CD14-positive monocyte (primary cell): ENCODE results near the gene TNNT1. TPM values are rescaled to one million over a fixed set of nuclear protein-coding genes. Genes with fewer than 3 reads are reported as not detected.

Source experiments
- DNase-seq, 3 donors: peaks; one replicate each; pipeline ENCODE4 v3.0.0-alpha.2; 2011 to 2022
- H2AFZ ChIP-seq: 2 replicates; pipeline ENCODE4 v1.6.0; 2012; ENCODE audit warnings: mild to moderate bottlenecking, low read depth, low read length, inconsistent platforms; ENCODE audit not compliant: insufficient read depth, poor library complexity, severe bottlenecking
- H3K27ac ChIP-seq, 2 donors: 1 replicate in 1 of 2; 2 replicates in 1 of 2; pipeline ENCODE4 v1.5.1; 2012 to 2013; ENCODE audit warnings: low read length in 2 of 2, control low read depth in 1 of 2, inconsistent platforms in 1 of 2, low read depth in 1 of 2, mild to moderate bottlenecking in 1 of 2
- H3K27me3 ChIP-seq, 2 donors: one replicate each; pipeline versions ENCODE4 v1.6.0 to v1.6.1; 2011 to 2013; ENCODE audit warnings: low read length in 2 of 2; ENCODE audit not compliant: control insufficient read depth in 2 of 2, insufficient read depth in 2 of 2
- H3K36me3 ChIP-seq, 2 donors: replicated peaks in 1 of 2; 1 replicate in 1 of 2; 2 replicates in 1 of 2; pipeline versions ENCODE4 v1.5.1 to v1.6.1; 2012 to 2013; ENCODE audit warnings: low read length in 2 of 2, control low read depth in 1 of 2, inconsistent platforms in 1 of 2, mild to moderate bottlenecking in 1 of 2; ENCODE audit not compliant: insufficient read depth in 2 of 2, control insufficient read depth in 1 of 2
- H3K4me1 ChIP-seq, 2 donors: 1 replicate in 1 of 2; 2 replicates in 1 of 2; pipeline versions ENCODE4 v1.5.1 to v1.6.1; 2012 to 2013; ENCODE audit warnings: low read length in 2 of 2, control low read depth in 1 of 2, inconsistent platforms in 1 of 2, mild to moderate bottlenecking in 1 of 2, moderate library complexity in 1 of 2; ENCODE audit not compliant: insufficient read depth in 2 of 2, control insufficient read depth in 1 of 2
- H3K4me2 ChIP-seq: replicated peaks from 2 replicates; pipeline ENCODE3; 2012; ENCODE audit warnings: low read length, moderate library complexity, mild to moderate bottlenecking; ENCODE audit not compliant: poor library complexity, severe bottlenecking; ENCODE audit errors: extremely low read depth
- H3K4me3 ChIP-seq, 3 experiments: fragments of 200-600 bp in 1 of 3; sonication (generic) in 1 of 3; replicated peaks in 1 of 3; 1 replicate in 2 of 3; 2 replicates in 1 of 3; pipeline ENCODE4 v1.5.1; 2011 to 2013; ENCODE audit warnings: low read length in 3 of 3, mild to moderate bottlenecking in 3 of 3, control low read depth in 2 of 3, low read depth in 2 of 3, inconsistent platforms in 1 of 3, moderate library complexity in 1 of 3
- H3K79me2 ChIP-seq: 2 replicates; pipeline ENCODE4 v1.6.0; 2012; ENCODE audit warnings: mild to moderate bottlenecking, control low read depth, inconsistent platforms, low read length, moderate library complexity; ENCODE audit not compliant: insufficient read depth
- H3K9ac ChIP-seq: 2 replicates; pipeline ENCODE4 v1.6.0; 2017; ENCODE audit warnings: low read length, mild to moderate bottlenecking; ENCODE audit not compliant: insufficient read depth, poor library complexity, severe bottlenecking
- H3K9me3 ChIP-seq, 2 donors: replicated peaks in 1 of 2; 1 replicate in 1 of 2; 2 replicates in 1 of 2; pipeline versions ENCODE4 v1.5.1 to v1.6.1; 2012 to 2013; ENCODE audit warnings: low read length in 2 of 2, control low read depth in 1 of 2; ENCODE audit not compliant: control insufficient read depth in 1 of 2, insufficient read depth in 1 of 2
- H4K20me1 ChIP-seq: 2 replicates; pipeline ENCODE4 v1.6.0; 2012; ENCODE audit warnings: mild to moderate bottlenecking, low read length, control low read depth, moderate library complexity; ENCODE audit not compliant: insufficient read depth
- H3K27ac Mint-ChIP-seq, 7 donors: one replicate each; pipeline ENCODE4 v1.8.0; 2020; ENCODE audit warnings: mild to moderate bottlenecking in 7 of 7, mixed read lengths in 7 of 7, moderate library complexity in 6 of 7, inconsistent platforms in 2 of 7
- H3K27me3 Mint-ChIP-seq, 3 donors: one replicate each; pipeline ENCODE4 v1.8.0; 2021 to 2022; ENCODE audit warnings: low read depth in 3 of 3, mild to moderate bottlenecking in 3 of 3, mixed read lengths in 3 of 3, moderate library complexity in 3 of 3, inconsistent platforms in 1 of 3
- H3K36me3 Mint-ChIP-seq, 2 donors: one replicate each; pipeline ENCODE4 v1.8.0; 2020; ENCODE audit warnings: mixed read lengths in 2 of 2, inconsistent platforms in 1 of 2, mild to moderate bottlenecking in 1 of 2
- H3K4me1 Mint-ChIP-seq: one replicate; pipeline ENCODE4 v1.8.0; 2020; ENCODE audit warnings: mild to moderate bottlenecking, mixed read lengths
- H3K4me3 Mint-ChIP-seq, 2 donors: one replicate each; pipeline ENCODE4 v1.8.0; 2020; ENCODE audit warnings: mild to moderate bottlenecking in 2 of 2, mixed read lengths in 2 of 2, moderate library complexity in 1 of 2
- H3K9me3 Mint-ChIP-seq, 7 donors: one replicate each; pipeline ENCODE4 v1.8.0; 2020 to 2022; ENCODE audit warnings: mixed read lengths in 7 of 7, mild to moderate bottlenecking in 6 of 7, moderate library complexity in 6 of 7, inconsistent platforms in 2 of 7
- CTCF ChIP-seq: fragments of 200-600 bp; IDR thresholded peaks from one replicate; pipeline ENCODE4 v1.8.0; 2022; ENCODE audit warnings: antibody characterized with exemption, mild to moderate bottlenecking
- WGBS: methylation state at CpG from one replicate; pipeline ENCODE4 v1.1.5; 2013; ENCODE audit warnings: missing lambda C conversion rate; ENCODE audit not compliant: insufficient coverage; 5-methylcytosine and 5-hydroxymethylcytosine counted together
- intact Hi-C, 2 donors: fragments of 100-400 bp; cut with micrococcal nuclease; formaldehyde crosslinking; loops; one replicate each; pipeline versions ENCODE4 v1.15.0 to v1.15.1; 2023
- polyA plus RNA-seq, 3 donors: library from polyadenylated mRNA; depleted of rRNA in 1 of 3; unstranded in 2 of 3; stranded (reverse) in 1 of 3; fragments of 300-500 nt in 2 of 3; fragments of >200 nt in 1 of 3; fragmentation: Illumina TruSeq in 2 of 3; gene quantifications; 1 replicate in 2 of 3; 2 replicates in 1 of 3; pipeline ENCODE4 v1.2.3, GENCODE V29; 2012 to 2021

The TNNT1 gene
- polyA plus RNA-seq, 3 donors: 9.4 to 41.9 (median 9.8) TPM

DNA sequence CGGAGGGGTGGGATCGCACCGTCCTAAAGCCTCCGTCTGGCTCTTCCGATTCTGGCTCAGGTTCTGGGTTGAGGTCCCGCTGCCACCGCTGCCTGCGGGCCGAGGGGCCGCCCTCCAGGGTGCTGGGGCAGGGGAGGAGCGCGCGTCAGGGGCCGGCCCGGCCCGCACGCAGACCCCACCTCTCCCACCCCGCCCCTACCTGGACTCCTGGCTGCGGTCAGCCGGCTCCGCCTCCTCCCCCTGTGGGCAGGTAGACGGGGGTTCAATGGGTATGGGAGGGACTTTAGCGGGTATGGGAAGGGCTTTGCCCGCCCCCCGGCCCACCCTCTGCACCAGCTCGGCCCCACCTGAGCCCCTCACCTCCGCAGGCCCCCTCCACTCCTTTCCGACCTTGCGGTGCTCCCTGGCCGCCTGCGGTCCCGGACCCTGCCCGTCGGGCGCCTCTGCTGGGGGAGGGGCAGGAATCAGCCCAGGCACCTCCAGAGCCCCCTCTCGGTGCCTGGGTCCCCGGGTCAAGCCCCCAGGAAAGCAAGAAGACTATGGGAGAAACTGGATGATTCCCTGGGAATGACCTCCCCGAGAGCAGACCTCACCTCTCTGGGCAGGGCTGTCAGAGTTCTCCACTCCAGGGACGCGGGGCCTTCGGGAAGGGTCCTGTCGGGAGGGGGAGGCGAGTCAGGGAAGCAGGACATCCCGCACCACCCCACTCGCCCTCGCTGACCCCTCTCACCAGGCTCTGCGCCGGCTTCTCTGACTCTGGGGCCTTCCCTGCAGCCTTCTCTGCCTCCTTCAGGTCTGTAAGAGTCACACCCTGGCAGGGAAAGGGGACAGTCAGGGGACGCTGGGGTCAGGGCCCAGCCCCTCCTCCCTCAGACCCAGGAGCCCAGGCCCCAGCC, 56.3 kb downstream of the TNNT1 start:
- Histone ChIP-seq H3K79me2 (no peaks in the 10 kb centered on the region), H3K9me3 (no peaks in the 10 kb centered on the region), H3K4me3 (no peak overlapping the region), H3K9ac (no peak overlapping the region), H3K36me3 (peaks cover 47 to 59% of the 10 kb centered on the region in 2 donors), H3K4me1 (peaks cover 8 to 9% of the 10 kb centered on the region in 2 donors), H3K4me2 (no peak overlapping the region), H3K27ac (no peak overlapping the region), H3K27me3 (peaks cover 0 to 9% of the 10 kb centered on the region in 2 donors), H4K20me1 (peaks cover 74% of the 10 kb centered on the region), H2AFZ (no peak overlapping the region)
- Mint-ChIP-seq H3K27ac (no peak overlapping the region), H3K27me3 (peaks cover 13 to 15% (median 13%) of the 10 kb centered on the region in 3 donors), H3K4me1 (peaks cover 17% of the 10 kb centered on the region), H3K9me3 (peaks cover 0 to 7% (median 5%) of the 10 kb centered on the region in 7 donors), H3K36me3 (peaks cover 31 to 69% of the 10 kb centered on the region in 2 donors), H3K4me3 (no peak overlapping the region)
- no peak for TF ChIP-seq CTCF
- DNase-seq: no peak
- 98% methylated on average over 12 of the region's 49 CpGs for WGBS
- intact Hi-C loops: no loop called here

- intact Hi-C loops: no loop called here
- H3K4me3 ChIP-seq: no peak overlapping the region
- no peak overlapping the region for H3K27ac ChIP-seq
- H3K36me3 Mint-ChIP-seq: peaks cover 35 to 66% of the 10 kb centered on the region in 2 donors
- no peak overlapping the region for H3K4me3 Mint-ChIP-seq
- peaks cover 24% of the 10 kb centered on the region for H3K4me1 Mint-ChIP-seq
- H3K9me3 ChIP-seq: peaks cover 0 to 4% of the 10 kb centered on the region in 2 donors
- DNase-seq: no peak
- WGBS: 94% methylated on average over 22 of the region's 27 CpGs
- H3K27me3 Mint-ChIP-seq: peaks cover 18 to 23% (median 20%) of the 10 kb centered on the region in 3 donors
- peaks cover 15 to 16% of the 10 kb centered on the region in 2 donors for H3K4me1 ChIP-seq
- H3K36me3 ChIP-seq: peaks cover 47 to 59% of the 10 kb centered on the region in 2 donors
- peaks cover 3 to 16% of the 10 kb centered on the region in 2 donors for H3K27me3 ChIP-seq
- no peak overlapping the region for H3K9ac ChIP-seq
- no peak overlapping the region for H3K4me2 ChIP-seq
- no peak overlapping the region for H3K27ac Mint-ChIP-seq
- no peak for TF ChIP-seq CTCF
- no peak overlapping the region for H2AFZ ChIP-seq
- peaks cover 0 to 12% (median 6%) of the 10 kb centered on the region in 7 donors for H3K9me3 Mint-ChIP-seq
- H3K79me2 ChIP-seq: no peaks in the 10 kb centered on the region
- peaks cover 79% of the 10 kb centered on the region for H4K20me1 ChIP-seq
These were observed 57.1 kb downstream of the TNNT1 start for GRCh38 chr19:55091955-55092354.
